ENCODE measurements around the gene MVK.

The MVK gene

GRCh38 chr12:109567296-109567695 is 6.3 kb upstream of the MVK start:
- DNase-seq = no peak

- no peak for DNase-seq
These were observed 5.6 kb upstream of the MVK start for GRCh38 chr12:109567967-109568366.

- no peak for DNase-seq
These were observed 5.1 kb upstream of the MVK start for GRCh38 chr12:109568486-109568885.

- no peak for DNase-seq
These were observed 1.7 kb upstream of the MVK start for GRCh38 chr12:109571773-109572505.

- no peak for DNase-seq
These were observed 1.1 kb upstream of the MVK start for GRCh38 chr12:109572506-109572845.

- DNase-seq = no peak
These were observed 285 bp downstream of the MVK start for GRCh38 chr12:109573914-109574244.

GRCh38 chr12:109575683-109576082 is 2.1 kb downstream of the MVK start:
- DNase-seq = no peak

- DNase-seq = no peak
These were observed 3.7 kb downstream of the MVK start for GRCh38 chr12:109577311-109577710.

- no peak for DNase-seq
These were observed 4.8 kb downstream of the MVK start for GRCh38 chr12:109578330-109578927.

GRCh38 chr12:109579639-109580038 is 6.0 kb downstream of the MVK start:
- DNase-seq = no peak

- DNase-seq = no peak
These were observed 6.7 kb downstream of the MVK start for GRCh38 chr12:109580272-109580671.

- DNase-seq = no peak
These were observed 7.2 kb downstream of the MVK start for GRCh38 chr12:109580684-109581333.

GRCh38 chr12:109581334-109581691 is 7.7 kb downstream of the MVK start:
- no peak for DNase-seq

- DNase-seq = no peak
These were observed 8.3 kb downstream of the MVK start for GRCh38 chr12:109581856-109582255.

- DNase-seq = no peak
These were observed 9.0 kb downstream of the MVK start for GRCh38 chr12:109582636-109583035.

GRCh38 chr12:109583733-109584132 is 10.1 kb downstream of the MVK start:
- DNase-seq = no peak

GRCh38 chr12:109586385-109587296 is 13.0 kb downstream of the MVK start:
- DNase-seq = no peak

- DNase-seq = no peak
These were observed 14.3 kb downstream of the MVK start for GRCh38 chr12:109587921-109588320.

- DNase-seq = no peak
These were observed 15.1 kb downstream of the MVK start for GRCh38 chr12:109588461-109589239.

GRCh38 chr12:109589240-109589590 is 15.6 kb downstream of the MVK start:
- no peak for DNase-seq

GRCh38 chr12:109589691-109590245 is 16.2 kb downstream of the MVK start:
- no peak for DNase-seq

- no peak for DNase-seq
These were observed 17.0 kb downstream of the MVK start for GRCh38 chr12:109590566-109590965.

GRCh38 chr12:109591041-109591440 is 17.4 kb downstream of the MVK start:
- DNase-seq = no peak
